ENCODE measurements around the gene C3AR1.
"Not testable (repeated sequence)": the region's sequence is repeated elsewhere in the genome, so short reads cannot be mapped to it uniquely, and the experiment has no call there.

Gene C3AR1

GRCh38 chr12:8057306-8057705 is 8.9 kb downstream of the C3AR1 start:
- DNase-seq, result no peak

- no peak for DNase-seq
Measured at GRCh38 chr12:8054816-8055215, 11.3 kb downstream of the C3AR1 start.

DNA sequence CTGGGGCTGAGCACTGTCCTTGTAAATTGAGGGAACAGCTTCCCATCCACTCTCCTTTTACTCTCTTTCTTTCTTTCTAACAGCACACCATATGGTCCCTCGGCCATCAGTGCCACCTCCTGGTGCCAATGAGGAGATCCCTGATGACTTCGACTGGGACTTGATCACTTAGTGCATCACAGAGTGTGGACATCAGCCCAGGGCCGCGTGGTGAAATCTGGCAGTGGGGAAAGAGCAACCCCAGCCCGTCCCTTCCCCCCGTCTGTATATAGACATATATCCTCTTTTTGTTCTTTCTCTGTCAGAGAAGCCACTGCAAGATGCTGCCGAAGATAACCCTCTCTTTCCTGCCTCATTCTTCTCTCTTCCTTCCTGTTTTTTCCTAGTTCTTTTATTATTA is 13.5 kb downstream of the C3AR1 start:
- no peak for DNase-seq

DNA sequence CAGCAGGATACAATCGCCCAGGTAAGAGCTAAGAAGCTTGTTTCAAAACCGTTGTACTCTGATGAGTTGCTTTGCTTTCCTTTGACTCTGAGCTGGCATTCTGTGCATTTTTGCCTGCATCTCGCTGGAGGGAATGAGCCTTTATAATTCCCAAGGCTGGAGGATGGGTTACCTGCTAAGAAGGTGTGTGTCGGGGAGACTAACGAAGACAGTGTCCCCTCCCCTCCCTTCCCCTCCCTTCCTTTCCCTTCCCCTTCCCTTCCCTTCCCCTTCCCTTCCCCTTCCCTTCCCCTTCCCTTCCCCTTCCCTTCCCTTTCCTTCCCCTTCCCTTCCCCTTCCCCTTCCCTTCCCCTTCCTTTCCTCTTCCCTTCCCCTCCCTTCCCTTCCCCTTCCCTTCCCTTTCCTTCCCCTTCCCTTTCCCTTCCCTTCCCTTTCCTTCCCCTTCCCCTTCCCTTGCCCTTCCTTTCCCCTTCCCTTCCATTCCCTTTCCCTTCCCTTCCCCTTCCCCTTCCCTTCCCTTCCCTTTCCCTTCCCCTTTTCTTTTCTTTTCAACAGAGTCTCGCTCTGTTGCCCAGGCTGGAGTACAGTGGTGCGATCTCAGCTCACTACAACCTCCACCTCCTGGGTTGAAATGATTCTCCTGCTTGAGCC is 15.4 kb downstream of the C3AR1 start:
- DNase-seq, result no peak

DNA sequence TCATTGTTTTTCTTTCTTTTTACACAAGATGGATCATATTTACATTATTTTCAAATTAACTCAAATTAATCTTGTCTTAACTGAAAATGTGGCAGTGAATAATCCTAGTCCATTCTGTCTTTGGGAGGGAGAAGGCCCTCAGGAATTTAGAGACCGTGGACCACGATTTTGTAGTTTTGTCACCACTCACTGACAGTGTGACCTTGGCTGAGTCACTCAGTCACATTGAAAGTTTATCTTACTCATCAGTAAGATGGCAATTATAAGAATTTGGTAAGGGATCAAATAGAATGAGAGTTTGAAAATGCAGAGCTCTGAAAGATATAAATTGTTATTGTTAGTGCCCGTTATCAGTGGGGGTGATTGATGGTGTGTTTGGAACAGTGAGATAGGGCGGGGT is 17.3 kb downstream of the C3AR1 start:
- no peak for DNase-seq

GRCh38 chr12:8047842-8048241 is 18.3 kb downstream of the C3AR1 start:
- DNase-seq, result no peak

GRCh38 chr12:8045952-8046944 is 19.9 kb downstream of the C3AR1 start:
- DNase-seq, result no peak

DNA sequence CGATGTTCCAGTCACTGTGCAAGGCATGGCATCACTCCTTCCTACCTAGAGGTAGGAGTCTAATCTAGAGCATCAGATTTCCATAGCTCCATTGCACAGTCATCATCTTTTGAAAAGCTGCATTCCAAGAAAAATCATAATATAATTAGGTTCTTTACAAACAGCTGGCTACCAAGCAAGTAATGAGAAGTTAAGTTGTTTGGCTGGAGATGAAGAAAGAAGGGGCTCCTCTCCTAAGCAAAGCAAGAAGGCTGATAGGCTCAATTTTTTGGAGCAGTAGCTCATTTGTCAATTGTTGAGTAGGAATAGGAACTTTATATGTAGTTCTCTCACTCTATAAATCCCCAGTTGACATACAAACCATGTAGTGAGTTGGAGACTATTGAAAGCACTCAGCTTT is 25.4 kb downstream of the C3AR1 start:
- DNase-seq, result no peak

DNA sequence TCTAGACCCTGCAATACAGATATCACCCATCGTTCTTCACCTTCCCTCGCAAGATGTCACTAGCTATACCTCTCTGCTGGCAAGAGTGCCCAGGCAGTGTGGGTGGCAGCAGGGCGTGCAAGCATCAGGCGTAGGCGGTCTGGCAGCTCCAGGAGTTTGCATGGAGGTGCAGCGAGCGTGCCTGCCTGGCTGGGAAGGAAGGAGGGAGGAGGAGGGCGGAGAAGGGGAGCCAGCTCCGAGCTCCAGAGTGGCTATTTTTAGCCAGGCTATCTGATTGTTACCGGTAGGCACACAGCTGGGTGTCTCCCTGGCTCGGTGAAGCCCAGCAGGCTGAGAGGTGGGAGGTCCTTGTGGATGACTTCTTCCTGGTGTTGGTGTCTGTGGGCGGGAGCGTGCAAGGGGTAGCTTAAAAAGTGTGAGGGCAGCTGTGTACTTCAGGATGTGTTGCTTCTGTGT is 27.5 kb downstream of the C3AR1 start:
- DNase-seq, result no peak

GRCh38 chr12:8037947-8038346 is 28.2 kb downstream of the C3AR1 start:
- DNase-seq, result no peak

GRCh38 chr12:8037046-8037663 is 29.0 kb downstream of the C3AR1 start:
- DNase-seq, result no peak

- no peak for DNase-seq
Measured at GRCh38 chr12:8036346-8036745, 29.8 kb downstream of the C3AR1 start.

DNA sequence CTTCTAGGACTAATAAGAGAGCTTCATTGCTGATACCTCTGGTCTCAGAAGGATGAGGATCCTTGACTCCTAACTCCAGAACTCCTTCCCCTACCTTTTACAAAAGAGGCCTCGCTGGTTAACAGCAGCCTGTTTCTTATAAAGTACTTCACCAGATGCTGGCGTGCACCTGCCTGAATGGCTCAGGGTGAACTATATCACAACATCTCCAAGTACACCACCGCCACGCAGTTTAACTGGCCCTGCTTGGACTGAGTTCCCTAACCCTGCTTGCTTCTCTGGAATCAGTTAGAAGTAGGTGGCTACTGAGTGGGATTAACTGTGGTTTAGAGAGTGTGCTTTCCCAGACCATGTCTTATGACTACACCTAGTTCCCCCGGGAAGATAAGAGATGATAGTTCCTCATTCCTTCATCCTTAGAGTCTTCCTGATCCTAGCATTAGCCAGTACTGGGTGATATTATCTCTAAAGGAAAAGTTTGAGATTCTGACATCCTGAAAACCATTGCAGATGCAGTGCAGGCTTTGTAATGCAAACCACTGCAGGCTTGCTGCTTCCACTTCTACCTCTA is 30.6 kb downstream of the C3AR1 start:
- no peak for DNase-seq

DNA sequence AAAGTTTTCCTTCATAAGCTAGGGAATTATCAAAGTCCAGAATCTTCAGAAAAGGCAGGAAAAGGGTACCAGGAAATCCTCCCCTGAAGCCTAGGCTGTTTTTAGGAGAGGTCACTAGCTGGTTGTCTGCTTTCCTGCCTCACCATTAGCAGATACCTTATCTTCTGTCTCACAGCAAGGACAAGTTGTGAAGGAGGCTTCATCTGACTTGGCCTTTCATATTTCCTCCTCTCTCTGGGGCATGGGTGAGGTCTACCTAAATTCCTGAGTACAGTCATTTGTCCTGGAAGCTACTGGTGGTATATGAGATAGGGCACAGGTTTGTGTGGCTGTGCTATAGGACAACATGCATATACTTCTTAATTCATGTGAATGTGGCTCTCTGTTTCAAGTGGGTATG is 31.4 kb downstream of the C3AR1 start:
- no peak for DNase-seq

DNA sequence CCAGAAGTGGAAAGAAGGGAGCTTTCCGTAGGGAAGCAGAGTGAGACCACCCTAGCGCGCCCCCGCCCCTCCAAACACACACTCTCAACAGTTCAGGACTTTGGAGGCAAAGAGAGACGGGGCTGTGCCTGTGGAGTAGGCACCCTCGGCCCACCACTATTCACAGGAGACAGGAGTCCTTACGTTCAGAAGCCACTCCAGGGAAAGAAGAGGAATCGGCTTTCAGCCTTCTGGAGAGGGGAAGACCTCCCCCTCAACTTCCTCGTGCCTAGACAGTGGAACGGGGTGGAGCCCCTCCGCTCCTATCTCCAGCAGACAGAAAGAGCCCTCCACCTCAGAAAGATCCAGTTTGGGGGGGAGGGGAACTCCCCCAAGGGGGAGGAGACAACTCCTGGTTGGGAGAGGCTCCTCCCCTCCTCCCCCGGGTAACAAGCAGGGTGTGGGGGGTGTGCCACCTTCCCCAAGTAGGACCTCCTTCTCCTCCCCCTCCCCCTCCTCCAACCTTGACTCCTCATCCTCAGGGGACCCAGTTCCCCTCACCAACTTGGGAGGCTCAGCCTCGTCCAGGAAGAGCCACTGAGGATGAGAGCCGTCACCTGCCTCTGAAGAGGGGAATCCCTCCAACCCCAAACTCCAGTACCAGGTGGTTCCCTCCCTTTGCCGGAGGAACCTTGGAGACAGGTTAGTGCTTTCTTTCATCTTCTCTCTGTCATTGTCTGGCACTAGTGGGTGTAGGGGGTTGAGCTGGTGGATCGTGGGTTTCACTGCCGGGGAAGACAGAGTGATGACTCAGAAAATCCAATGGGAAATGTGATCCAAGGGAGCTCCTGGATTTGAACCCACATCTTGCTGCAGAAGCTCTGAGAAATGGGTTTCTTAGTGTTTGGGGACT is 32.8 kb downstream of the C3AR1 start:
- DNase-seq, result no peak

- no peak for DNase-seq
Measured at GRCh38 chr12:8032242-8033152, 33.7 kb downstream of the C3AR1 start, which contains the start of gene FOXJ2. FOXJ2 (plus strand) TSS chr12:8032716; CDS start chr12:8039833, 7,117 bp downstream.

DNA sequence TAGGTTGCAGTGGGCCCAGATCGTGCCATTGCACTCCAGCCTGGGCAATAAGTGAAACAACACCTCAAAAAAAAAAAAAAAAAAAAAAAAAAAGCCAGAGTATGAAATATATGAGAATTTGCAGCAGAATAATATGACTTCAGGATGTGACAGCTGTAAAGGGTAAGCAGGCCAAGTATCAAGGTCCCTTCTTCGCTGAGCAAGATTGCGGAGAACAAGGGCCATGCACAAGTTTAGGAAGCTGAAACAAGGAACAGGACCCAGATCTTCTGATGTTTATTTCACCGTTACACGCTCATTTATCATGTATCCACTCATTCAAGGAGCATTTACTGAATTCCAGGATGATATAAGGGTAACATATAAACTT is 34.3 kb downstream of the C3AR1 start:
- no peak for DNase-seq

DNA sequence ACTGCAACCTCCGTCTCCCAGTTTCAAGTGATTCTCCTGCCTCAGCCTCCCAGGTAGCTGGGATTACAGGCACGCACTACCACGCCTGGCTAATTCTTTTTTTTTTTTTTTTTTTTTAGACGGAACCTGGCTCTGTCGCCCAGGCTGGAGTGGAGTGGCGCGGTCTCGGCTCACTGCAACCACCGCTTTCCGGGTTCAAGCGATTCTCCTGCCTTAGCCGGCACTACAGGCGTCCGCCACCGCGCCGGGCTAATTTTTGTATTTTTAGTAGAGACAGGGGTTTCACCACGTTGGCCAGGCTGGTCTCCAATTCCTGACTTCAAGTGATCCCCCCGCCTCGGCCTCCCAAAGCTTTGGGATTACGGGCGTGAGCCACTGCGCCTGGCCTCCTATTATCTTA is 35.1 kb downstream of the C3AR1 start:
- not testable (repeated sequence) for DNase-seq

DNA sequence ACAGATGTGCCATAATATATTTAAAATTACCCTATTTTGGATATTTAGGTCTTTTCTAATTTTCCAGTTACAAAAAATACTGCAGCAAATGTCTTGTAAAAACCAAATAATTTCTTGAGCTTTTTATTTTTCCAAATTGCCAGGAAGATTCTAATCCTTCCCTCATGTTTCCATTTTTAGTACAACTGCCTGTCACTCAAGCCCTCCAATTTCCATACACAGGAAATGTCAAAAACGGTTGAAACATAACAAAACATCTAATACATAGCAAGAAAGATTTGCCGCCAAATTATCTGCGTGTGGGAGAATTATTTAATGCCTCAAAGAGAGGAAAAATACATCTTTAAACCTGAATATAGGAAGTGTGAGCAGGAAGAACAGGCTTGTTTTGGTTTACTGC is 36.0 kb downstream of the C3AR1 start:
- DNase-seq, result no peak

GRCh38 chr12:8028267-8028666 is 37.9 kb downstream of the C3AR1 start:
- DNase-seq, result no peak

DNA sequence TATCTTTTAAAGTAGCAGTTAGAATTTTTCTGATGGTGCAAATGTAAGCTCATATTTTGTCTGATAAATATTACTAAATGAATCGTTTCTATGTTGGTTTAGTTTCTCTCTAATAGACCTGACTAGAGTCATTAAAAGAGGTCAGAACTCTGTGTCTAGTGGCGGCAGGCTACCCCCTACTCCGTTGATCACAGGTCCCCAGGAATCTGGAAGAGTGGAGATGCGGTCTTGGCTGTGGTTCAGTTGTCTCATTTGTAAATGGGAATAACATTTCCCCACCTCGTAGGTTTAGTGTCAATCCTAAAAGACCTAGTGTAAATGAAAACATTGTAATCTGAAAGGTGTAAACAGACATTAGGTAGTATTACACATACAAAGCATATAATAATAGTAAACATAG is 38.3 kb downstream of the C3AR1 start:
- no peak for DNase-seq
